ENCODE data around the gene JAKMIP2.
A peak's percentile ranks its signal among the peaks of the same experiment; 100 is the strongest.

Gene JAKMIP2

DNA sequence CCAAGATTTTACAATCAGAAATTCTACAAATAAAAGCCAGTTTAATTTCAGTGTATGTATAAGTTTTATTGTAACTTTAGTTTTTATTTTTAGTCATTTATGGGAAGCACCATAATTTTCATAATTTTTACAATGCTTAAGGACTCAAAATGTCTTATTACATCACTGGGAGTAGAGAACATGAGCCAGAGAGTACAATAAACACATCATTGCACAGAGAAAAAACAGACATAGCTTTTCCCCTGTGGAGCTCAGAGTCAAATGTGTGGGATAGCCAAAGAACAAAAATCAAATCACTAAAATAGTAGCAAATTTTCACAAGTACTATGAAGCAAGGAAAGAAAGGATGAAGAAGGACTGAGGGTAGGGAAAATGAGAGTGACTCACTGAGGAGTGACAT, 5.5 kb upstream of the JAKMIP2 start:
- DNase-seq (ENCODE audit: low read depth) = no peak

DNA sequence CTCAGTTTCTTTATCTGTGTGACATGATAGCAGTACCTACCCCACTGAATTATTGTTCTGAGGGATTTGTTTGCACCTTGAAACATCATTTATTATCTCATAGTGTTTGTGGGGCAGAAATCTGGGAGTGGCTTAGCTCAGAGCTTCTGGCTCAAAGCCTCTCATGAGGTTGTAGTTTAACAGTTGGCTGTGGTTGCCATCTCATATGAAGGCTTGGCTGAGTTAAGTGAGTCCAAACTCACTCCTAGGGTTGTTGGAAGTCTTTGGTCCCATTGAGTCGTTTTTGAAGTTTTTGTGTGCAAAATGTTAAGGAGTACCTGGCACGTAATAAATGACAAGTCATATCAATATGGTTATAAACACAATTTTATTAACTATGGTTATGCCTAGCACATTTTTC, 3.6 kb upstream of the JAKMIP2 start:
- DNase-seq (ENCODE audit: low read depth) = no peak

DNA sequence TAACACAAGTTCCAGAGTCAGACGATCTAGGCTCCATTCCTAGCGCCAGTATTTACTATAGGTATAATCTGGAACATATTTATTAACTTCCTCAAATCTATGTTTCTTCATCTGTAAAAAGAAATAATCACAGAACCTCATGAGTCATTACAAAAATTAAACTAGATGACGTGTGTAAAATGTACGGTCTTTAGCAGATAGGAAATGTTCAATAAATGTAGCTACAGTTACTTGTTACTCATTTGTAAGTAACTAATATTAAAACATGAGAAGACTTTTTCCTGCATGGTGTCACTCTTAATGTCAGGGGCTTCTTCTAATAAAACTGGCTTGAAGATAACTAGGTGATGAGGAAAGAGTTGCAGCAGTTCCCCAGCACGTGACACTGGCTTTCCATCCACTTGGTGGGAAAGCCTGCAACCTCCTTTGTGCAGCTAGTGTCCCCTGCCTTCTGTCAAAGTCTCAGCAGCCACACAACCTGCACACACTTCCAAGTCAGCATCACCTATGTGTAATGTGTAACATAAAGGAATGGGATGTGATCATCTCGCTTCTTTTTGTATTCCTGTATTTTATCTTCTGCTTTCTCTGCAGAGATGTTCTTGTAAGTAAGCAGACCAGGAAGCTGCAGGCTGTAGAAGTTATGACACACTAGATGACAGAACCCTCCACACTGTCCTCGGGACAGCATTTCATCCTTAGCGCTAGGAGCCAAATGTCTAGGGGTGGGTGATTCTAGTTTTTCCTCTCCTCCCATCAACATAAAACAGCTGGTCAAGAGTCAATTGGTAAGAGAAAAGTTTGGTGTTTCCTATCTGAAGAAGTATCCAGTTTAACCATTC, 1.8 kb upstream of the JAKMIP2 start:
- no peak for DNase-seq (ENCODE audit: low read depth)

- DNase-seq (ENCODE audit: low read depth) = no peak
Measured at GRCh38 chr5:147780924-147781573, 1.5 kb downstream of the JAKMIP2 start.

GRCh38 chr5:147779694-147780093, 2.8 kb downstream of the JAKMIP2 start:
- no peak for DNase-seq (ENCODE audit: low read depth)

GRCh38 chr5:147776989-147777388, 5.5 kb downstream of the JAKMIP2 start:
- DNase-seq (ENCODE audit: low read depth) = no peak

DNA sequence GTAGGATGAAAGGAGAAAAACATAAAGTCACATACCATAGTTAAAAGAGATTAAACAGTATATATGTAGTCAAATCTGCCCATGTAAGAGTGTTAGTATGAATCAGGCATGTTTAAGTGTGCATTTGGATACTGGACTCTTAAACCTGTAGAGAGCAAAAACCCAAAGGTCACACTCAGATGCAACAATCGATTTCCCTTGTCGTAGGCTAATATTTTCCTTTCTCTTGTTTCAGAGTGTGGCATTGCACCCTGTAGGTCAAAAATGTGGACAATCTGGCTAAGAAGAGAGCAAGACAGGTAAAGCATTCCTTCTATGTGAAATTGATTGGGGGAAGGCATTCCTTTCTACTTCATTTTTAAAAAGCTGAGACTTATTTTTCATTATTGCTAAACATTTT, 8.9 kb downstream of the JAKMIP2 start:
- no peak for DNase-seq (ENCODE audit: low read depth)

DNA sequence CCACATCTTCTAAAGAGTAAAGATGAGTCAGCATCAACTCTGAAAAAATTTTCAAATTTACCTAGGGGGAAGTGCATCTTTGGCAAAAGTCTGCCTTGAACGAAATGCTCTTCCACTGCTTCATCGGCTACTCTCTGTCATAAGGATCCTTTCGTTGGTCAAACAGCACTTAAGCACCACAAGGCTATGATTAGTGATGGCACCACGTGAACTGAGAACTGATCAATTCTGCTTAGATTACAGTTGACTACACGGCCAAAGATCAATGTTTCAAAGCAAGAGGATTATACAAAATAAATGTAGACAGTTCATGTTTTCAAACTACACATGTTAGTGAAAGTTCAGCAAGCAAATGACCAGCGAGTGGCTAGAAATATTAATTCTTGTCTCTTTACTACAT, 9.4 kb downstream of the JAKMIP2 start:
- DNase-seq (ENCODE audit: low read depth) = no peak

GRCh38 chr5:147767048-147767447, 15.5 kb downstream of the JAKMIP2 start:
- no peak for DNase-seq (ENCODE audit: low read depth)

GRCh38 chr5:147763791-147764525, 18.6 kb downstream of the JAKMIP2 start:
- peak; percentile 27 for DNase-seq (ENCODE audit: low read depth)

GRCh38 chr5:147760086-147760875, 22.2 kb downstream of the JAKMIP2 start:
- no peak for DNase-seq (ENCODE audit: low read depth)

DNA sequence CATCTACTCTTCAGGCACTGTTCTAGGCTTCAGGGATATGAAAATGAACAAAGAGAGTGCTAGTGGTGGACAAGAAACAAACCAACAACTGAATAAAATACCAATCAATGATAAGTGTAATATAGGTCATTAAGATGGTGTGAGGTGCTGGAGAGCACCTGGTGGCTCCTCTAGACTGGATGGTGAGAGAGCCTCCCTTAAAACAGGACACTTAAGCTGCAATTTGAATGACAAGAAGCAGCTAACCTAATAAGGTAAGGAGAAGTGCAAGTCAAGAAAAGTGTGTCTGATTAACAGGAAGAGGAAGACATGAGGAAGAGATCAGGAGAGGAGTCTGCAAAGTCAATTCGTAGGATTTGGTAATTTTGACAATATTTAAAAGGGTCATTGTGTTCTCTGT, 23.1 kb downstream of the JAKMIP2 start:
- DNase-seq (ENCODE audit: low read depth) = no peak

GRCh38 chr5:147756566-147756965, 26.0 kb downstream of the JAKMIP2 start:
- DNase-seq (ENCODE audit: low read depth) = no peak

DNA sequence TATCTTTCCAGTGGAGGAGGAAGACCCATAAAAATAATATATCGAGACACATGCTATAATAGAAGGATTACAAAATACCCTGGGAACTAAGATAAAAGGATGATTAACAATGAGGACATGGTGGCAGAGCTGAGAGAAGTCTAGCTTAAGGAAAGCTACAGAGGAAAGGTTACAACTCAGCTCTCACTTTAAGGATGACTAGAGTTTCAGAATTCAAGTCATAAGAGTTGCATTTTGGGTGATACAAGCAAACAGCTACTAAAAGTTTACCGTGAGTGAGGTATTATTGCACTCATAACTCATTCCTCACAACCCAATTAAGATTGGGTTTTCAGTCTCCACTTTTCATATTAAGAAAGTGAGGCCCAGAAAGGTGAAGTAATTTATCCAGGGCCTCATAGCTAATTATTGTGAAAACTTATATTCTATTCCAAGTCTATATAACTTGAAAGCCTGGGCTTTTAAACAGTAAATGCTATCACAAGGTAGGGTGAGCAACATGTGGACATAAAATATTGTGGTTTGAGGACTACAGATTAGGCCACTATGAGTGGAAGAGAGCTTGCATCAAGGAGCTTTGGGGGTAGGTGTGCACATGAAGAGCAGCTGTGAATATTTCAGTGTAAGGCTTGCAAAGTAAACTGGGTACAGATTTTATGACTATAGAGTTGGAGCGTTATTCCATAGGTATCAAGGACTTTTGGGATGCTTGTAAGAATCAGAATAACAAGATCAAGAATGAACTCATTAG, 28.0 kb downstream of the JAKMIP2 start:
- DNase-seq (ENCODE audit: low read depth) = no peak

- no peak for DNase-seq (ENCODE audit: low read depth)
Measured at GRCh38 chr5:147753765-147754164, 28.8 kb downstream of the JAKMIP2 start.

GRCh38 chr5:147752666-147753290, 29.8 kb downstream of the JAKMIP2 start:
- no peak for DNase-seq (ENCODE audit: low read depth)

DNA sequence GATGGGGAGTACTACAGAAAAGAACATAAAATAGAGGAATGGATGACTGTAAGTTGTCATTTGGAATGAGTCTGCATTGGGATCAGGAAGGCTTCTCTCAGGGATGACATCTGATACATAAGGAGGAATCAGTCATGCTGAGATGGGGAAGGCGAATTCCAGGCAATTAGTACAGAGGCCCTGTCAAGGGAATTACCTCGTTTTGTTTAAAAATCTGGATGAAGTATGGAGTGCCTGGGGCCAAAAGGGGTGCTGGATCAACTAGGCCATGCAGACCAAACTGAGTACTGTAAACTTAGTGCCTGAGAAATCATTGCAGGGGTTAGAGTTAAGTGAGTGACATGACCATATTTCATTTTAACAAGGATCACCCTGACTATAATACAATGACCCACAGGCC, 30.5 kb downstream of the JAKMIP2 start:
- DNase-seq (ENCODE audit: low read depth) = no peak

DNA sequence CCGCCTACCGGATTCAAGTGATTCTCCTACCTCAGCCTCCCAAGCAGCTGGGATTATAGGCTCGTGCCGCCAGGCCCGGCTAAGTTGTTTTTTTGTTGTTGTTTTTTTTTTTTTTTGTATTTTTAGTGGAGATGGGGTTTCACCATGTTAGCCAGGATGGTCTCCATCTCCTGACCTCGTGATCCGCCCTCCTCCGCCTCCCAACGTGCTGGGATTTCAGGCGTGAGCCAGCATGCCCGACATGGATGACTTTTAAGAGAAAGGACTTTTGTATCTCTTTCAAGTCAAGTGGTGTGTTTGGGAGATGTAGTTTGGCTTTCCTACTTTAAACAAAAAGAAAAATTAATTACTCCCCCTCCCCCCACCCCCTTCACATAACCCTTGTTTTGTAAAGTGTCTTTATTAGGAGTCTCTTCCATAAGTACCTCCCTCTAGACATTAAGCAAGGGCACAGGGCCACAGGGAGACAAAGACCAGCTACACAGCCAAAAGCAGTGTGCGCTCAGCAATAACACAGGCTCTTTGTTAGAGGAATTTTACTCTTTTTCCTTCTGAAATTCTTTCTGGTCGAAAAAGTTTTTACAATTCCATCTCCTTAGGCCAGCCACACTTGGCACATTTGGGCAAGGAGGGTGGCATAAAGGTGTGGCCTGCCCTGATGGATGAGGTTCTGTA, 31.2 kb downstream of the JAKMIP2 start:
- DNase-seq (ENCODE audit: low read depth) = no peak

- DNase-seq (ENCODE audit: low read depth) = no peak
Measured at GRCh38 chr5:147750065-147750464, 32.5 kb downstream of the JAKMIP2 start.

DNA sequence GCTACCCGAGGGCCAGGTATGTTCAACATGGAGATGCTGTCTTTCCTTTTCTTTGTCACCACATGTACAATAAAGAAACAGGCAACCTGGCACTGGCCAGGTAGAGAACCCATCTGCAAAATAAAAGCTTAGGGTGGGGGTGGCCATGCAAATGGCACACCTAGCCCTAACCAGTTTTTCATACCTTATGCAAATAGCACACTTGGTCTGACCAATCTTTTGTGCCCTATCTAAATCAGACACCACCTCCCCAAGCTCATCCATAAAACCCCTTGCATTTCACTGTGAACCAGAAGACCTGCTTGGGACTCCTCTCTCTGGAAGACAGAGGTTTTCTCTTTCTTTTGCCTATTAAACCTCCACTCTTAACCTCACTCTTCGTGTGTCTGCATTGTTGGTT, 33.9 kb downstream of the JAKMIP2 start:
- DNase-seq (ENCODE audit: low read depth) = no peak

Measured in GM04503 (cell line).